Sigmoid colon (tissue), 7 donors: ENCODE results near the gene NPIPA2. TPM values are rescaled to one million over a fixed set of nuclear protein-coding genes. Genes with fewer than 3 reads are reported as not detected.
"Not testable (repeated sequence)": the region's sequence is repeated elsewhere in the genome, so short reads cannot be mapped to it uniquely, and the experiment has no call there.

ENCODE experiments used
- DNase-seq: peaks from one replicate; pipeline ENCODE4 v3.0.0-alpha.2; 2019
- H3K27ac ChIP-seq, 4 donors: fragments of 200-600 bp; sonication (generic); one replicate each; pipeline ENCODE4 v1.5.1; 2016 to 2019; ENCODE audit warnings: mild to moderate bottlenecking in 1 of 4
- H3K27me3 ChIP-seq, 3 donors: fragments of 200-600 bp; sonication (generic); one replicate each; pipeline ENCODE4 v1.5.1; 2019; ENCODE audit warnings: mild to moderate bottlenecking in 1 of 3
- H3K36me3 ChIP-seq, 4 donors: fragments of 200-600 bp; sonication (generic); one replicate each; pipeline ENCODE4 v1.5.1; 2016 to 2019
- H3K4me1 ChIP-seq, 4 donors: fragments of 200-600 bp; sonication (generic); one replicate each; pipeline ENCODE4 v1.5.1; 2017 to 2019
- H3K4me3 ChIP-seq, 4 donors: fragments of 200-600 bp; sonication (generic); one replicate each; pipeline ENCODE4 v1.5.1; 2017 to 2019; ENCODE audit warnings: mild to moderate bottlenecking in 2 of 4, moderate library complexity in 1 of 4
- H3K9me3 ChIP-seq, 4 donors: fragments of 200-600 bp in 3 of 4; sonication (generic) in 3 of 4; one replicate each; pipeline versions ENCODE4 v1.5.1 to v1.6.1; 2013 to 2019
- WGBS, 2 donors: extraction: QIAGEN DNeasy Blood & Tissue Kit; methylation state at CpG; one replicate each; pipeline ENCODE4 v1.1.7; 2013; 5-methylcytosine and 5-hydroxymethylcytosine counted together
- intact Hi-C: fragments of 100-400 bp; cut with DNase I; formaldehyde crosslinking; loops from one replicate; pipeline ENCODE4 v1.15.1; 2023
- polyA plus RNA-seq, 3 donors: library from polyadenylated mRNA; stranded (reverse); fragments of 200-250 nt; gene quantifications; one replicate each; pipeline ENCODE4 v1.2.3, GENCODE V29; 2013
- total RNA-seq, 4 donors: library from RNA; depleted of rRNA; stranded (reverse); fragments of >200 nt; gene quantifications; one replicate each; pipeline ENCODE4 v1.1.0, GENCODE V29; 2016
- donor health status: healthy with polysubstance abuse.
- donor health status: Bipolar disorder and iron deficiency.
- donor health status: healthy.

The NPIPA2 gene
- total RNA-seq (1 to 10 TPM in 2 of 4 donors, under 1 TPM in 1, not detected in 1; 0.71 to 3.8 (median 1.9) TPM), polyA plus RNA-seq (1 to 10 TPM in 1 of 3 donors, under 1 TPM in 1, not detected in 1; 0.98 to 2.3 TPM)

DNA sequence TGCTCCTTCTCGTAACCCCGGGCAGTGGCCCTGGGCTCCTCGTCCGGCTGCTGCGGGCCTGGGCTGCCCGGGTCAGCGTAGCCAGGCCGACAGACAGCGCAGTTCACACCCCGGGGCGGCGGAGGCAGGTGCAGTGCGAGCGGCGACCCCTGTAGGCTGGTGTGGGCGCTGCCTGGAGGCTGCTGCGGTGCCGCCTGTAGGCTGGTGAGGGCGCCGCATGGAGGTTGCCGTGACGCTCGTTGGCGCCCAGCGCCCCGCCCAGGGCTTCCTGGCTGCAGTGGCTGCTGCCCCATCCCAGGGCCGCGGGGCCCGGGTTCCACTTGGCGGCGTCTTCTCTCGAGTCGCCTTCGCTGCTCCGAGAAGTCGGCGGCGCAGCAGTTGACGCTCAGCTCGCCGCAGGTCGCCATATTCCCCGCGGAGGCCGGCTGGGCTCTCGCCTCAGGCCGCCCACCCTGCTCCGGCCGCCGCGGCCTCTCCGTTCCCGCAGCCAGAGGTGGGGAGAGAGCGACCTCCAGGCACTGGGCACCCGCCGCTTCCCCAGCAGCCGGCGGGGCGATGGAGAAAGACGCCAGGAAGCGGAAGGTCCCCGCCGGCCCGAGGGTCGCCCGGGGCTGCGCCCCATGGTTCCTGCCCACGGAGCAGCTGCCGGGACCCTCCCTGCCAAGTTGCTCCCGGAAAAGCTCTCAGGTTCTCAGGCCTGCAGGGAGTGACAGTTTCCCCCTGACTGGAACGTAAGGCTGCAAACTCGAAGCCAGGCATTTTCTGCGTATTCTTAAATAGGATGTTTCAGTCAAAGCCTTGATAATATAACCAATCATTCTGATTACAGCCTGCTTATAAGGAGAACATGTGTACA is at the start of gene NPIPA2:
Gene NPIPA2 (plus strand): TSS at position 261 of the 856 bp plus-strand sequence. CDS start 5,533 bp downstream, outside the sequence.
- DNase-seq, intact Hi-C loops, H3K27ac ChIP-seq, H3K4me3 ChIP-seq, H3K36me3 ChIP-seq, H3K4me1 ChIP-seq, H3K27me3 ChIP-seq, H3K9me3 ChIP-seq: not testable (repeated sequence)
- no CpG with 5 or more reads among the region's 73 CpGs for WGBS, 2 donors

DNA sequence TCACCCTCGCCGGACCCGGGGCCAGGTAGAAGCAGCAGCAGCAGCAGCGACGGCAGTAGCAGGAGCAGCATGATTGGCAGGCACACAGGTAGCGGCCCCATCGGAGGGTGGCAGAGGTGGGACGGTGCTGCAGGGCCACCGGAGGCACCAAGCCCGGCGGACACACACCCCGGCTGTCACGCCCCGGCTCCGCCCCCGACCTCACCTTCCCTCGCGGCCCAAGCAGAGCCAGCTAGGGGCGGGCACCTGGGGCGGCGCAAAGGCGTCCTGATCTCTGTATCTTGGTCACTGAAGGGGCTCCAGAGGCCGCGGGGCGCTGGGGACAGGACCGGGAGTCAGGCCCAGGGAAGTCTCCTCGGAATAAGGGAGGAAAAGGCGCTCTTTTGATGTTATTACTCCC is 48.2 kb upstream of the NPIPA2 start, which contains the start of gene PLA2G10:
Gene PLA2G10 (minus strand): TSS at position 180 of the 400 bp plus-strand sequence. CDS start 79 bp downstream, at position 101.
- H3K36me3 ChIP-seq, H3K4me1 ChIP-seq, H3K4me3 ChIP-seq, DNase-seq, H3K27me3 ChIP-seq, intact Hi-C loops, H3K9me3 ChIP-seq, H3K27ac ChIP-seq: not testable (repeated sequence)
- no CpG with 5 or more reads among the region's 28 CpGs for WGBS, 2 donors

DNA sequence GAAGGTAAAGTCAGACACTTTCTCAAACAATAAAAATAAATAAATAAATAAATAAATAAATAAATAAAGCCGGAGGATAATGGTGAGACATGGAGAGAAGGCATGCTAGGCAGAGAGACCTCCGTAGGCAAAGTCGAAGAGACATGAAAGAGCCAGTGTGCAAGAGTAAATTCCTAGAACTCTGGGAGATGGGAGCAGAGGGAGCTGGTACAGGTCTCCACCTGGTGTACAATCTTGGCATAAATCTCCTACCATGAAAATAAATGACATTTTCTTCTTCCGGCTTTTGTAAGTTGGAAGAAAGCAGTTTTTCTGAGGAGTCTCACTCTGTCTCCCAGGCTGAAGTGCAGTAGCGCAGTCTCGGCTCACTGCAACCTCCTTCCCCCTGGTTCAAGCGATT is 40.5 kb upstream of the NPIPA2 start:
- H3K27me3 ChIP-seq, DNase-seq, H3K36me3 ChIP-seq, H3K27ac ChIP-seq, H3K4me1 ChIP-seq, intact Hi-C loops, H3K4me3 ChIP-seq, H3K9me3 ChIP-seq: not testable (repeated sequence)
- WGBS, 2 donors: 6 to 71% methylated on average over 1 to 2 of the region's 7 CpGs

DNA sequence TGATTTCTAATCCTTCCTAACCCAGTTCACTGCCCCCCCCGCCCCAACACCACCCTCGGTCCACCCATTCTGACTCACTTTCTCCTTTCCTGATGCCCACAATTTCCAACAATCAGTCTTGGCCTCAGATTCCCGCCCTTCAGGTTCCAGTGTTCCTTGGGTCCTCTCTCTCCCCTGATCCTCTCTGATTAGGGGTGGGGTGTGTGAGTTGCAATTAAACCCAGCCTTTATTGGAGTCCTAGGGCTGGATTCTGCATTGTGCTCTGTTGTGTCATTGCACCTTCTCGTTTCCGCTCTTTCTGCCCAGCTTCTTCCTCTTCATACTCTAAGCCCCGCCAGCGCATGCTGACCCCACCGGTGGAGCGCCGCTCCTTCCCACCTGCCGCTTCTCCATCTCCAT is 39.7 kb upstream of the NPIPA2 start:
- H3K9me3 ChIP-seq, H3K27ac ChIP-seq, DNase-seq, intact Hi-C loops, H3K4me3 ChIP-seq, H3K27me3 ChIP-seq, H3K4me1 ChIP-seq, H3K36me3 ChIP-seq: not testable (repeated sequence)
- WGBS, 2 donors: no CpG with 5 or more reads among the region's 11 CpGs

DNA sequence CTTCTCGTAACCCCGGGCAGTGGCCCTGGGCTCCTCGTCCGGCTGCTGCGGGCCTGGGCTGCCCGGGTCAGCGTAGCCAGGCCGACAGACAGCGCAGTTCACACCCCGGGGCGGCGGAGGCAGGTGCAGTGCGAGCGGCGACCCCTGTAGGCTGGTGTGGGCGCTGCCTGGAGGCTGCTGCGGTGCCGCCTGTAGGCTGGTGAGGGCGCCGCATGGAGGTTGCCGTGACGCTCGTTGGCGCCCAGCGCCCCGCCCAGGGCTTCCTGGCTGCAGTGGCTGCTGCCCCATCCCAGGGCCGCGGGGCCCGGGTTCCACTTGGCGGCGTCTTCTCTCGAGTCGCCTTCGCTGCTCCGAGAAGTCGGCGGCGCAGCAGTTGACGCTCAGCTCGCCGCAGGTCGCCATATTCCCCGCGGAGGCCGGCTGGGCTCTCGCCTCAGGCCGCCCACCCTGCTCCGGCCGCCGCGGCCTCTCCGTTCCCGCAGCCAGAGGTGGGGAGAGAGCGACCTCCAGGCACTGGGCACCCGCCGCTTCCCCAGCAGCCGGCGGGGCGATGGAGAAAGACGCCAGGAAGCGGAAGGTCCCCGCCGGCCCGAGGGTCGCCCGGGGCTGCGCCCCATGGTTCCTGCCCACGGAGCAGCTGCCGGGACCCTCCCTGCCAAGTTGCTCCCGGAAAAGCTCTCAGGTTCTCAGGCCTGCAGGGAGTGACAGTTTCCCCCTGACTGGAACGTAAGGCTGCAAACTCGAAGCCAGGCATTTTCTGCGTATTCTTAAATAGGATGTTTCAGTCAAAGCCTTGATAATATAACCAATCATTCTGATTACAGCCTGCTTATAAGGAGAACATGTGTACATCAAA is 38.9 kb upstream of the NPIPA2 start, which contains the start of gene NPIPA3:
Gene NPIPA3 (plus strand): TSS at position 256 of the 856 bp plus-strand sequence. CDS start 5,533 bp downstream, outside the sequence.
- H3K36me3 ChIP-seq, DNase-seq, H3K27me3 ChIP-seq, H3K9me3 ChIP-seq, H3K4me3 ChIP-seq, intact Hi-C loops, H3K27ac ChIP-seq, H3K4me1 ChIP-seq: not testable (repeated sequence)
- WGBS, 2 donors: no CpG with 5 or more reads among the region's 73 CpGs

DNA sequence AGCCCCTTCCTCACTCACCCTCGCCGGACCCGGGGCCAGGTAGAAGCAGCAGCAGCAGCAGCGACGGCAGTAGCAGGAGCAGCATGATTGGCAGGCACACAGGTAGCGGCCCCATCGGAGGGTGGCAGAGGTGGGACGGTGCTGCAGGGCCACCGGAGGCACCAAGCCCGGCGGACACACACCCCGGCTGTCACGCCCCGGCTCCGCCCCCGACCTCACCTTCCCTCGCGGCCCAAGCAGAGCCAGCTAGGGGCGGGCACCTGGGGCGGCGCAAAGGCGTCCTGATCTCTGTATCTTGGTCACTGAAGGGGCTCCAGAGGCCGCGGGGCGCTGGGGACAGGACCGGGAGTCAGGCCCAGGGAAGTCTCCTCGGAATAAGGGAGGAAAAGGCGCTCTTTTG is 9.1 kb upstream of the NPIPA2 start:
- H3K4me3 ChIP-seq, H3K9me3 ChIP-seq, intact Hi-C loops, H3K36me3 ChIP-seq, H3K27me3 ChIP-seq, H3K27ac ChIP-seq, H3K4me1 ChIP-seq, DNase-seq: not testable (repeated sequence)
- no CpG with 5 or more reads among the region's 28 CpGs for WGBS, 2 donors

DNA sequence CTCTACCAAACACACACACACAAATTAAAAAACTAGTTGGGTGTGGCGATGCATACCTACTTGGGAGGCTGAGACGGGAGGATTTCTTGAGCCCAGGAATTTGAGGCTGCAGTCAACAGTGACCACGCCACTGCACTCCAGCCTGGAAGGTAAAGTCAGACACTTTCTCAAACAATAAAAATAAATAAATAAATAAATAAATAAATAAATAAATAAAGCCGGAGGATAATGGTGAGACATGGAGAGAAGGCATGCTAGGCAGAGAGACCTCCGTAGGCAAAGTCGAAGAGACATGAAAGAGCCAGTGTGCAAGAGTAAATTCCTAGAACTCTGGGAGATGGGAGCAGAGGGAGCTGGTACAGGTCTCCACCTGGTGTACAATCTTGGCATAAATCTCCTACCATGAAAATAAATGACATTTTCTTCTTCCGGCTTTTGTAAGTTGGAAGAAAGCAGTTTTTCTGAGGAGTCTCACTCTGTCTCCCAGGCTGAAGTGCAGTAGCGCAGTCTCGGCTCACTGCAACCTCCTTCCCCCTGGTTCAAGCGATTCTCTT is 1.4 kb upstream of the NPIPA2 start:
- H3K36me3 ChIP-seq, H3K27me3 ChIP-seq, H3K27ac ChIP-seq, intact Hi-C loops, H3K9me3 ChIP-seq, DNase-seq, H3K4me1 ChIP-seq, H3K4me3 ChIP-seq: not testable (repeated sequence)
- WGBS, 2 donors: 12 to 54% methylated on average over 1 of the region's 10 CpGs

DNA sequence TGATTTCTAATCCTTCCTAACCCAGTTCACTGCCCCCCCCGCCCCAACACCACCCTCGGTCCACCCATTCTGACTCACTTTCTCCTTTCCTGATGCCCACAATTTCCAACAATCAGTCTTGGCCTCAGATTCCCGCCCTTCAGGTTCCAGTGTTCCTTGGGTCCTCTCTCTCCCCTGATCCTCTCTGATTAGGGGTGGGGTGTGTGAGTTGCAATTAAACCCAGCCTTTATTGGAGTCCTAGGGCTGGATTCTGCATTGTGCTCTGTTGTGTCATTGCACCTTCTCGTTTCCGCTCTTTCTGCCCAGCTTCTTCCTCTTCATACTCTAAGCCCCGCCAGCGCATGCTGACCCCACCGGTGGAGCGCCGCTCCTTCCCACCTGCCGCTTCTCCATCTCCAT is 539 bp upstream of the NPIPA2 start:
- DNase-seq, H3K27ac ChIP-seq, H3K4me3 ChIP-seq, H3K27me3 ChIP-seq, intact Hi-C loops, H3K9me3 ChIP-seq, H3K4me1 ChIP-seq, H3K36me3 ChIP-seq: not testable (repeated sequence)
- no CpG with 5 or more reads among the region's 11 CpGs for WGBS, 2 donors

DNA sequence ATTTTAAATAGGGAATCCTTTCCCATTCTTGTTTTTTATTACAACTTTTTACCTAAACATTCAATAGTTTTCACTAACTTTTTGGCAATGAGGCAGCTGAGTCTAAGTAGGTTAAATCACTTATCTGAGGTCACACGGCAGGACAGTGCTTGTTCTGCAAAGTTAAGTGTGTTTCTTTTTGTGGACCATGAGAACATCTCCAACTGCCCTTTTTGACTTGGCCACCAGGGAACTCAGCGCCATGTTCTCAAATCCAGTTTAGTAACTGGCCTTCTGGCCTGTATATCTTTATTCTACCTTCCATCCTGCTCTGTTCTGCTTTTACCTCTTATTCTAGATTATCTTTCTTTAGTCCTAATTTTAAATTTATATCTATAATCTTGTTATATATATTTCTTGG is 31.3 kb downstream of the NPIPA2 start:
- H3K36me3 ChIP-seq, H3K27ac ChIP-seq, intact Hi-C loops, H3K9me3 ChIP-seq, H3K4me3 ChIP-seq, H3K27me3 ChIP-seq, H3K4me1 ChIP-seq, DNase-seq: not testable (repeated sequence)
- no CpG with 5 or more reads among the region's 2 CpGs for WGBS, 2 donors

DNA sequence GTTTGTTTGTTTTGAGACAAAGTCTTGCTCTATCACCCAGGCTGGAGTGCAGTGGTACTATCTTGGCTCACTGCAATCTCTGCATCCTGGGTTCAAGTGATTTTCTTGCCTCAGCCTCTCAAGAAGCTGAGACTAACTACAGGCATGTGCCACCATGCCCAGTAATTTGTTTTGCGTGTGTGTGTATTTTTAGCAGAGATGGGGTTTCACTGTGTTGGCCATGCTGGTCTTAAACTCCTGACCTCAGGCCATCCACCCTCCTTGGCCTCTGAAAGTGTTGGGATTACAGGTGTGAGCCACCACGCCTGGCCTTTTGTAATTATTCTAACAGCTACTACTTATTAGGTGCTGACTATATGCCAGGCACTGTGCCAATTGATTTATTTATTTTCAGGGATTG is 33.3 kb downstream of the NPIPA2 start:
- DNase-seq, H3K27me3 ChIP-seq, H3K4me3 ChIP-seq, H3K9me3 ChIP-seq, H3K27ac ChIP-seq, H3K4me1 ChIP-seq, H3K36me3 ChIP-seq, intact Hi-C loops: not testable (repeated sequence)
- WGBS, 2 donors: 100% methylated on average over 1 of the region's 2 CpGs

DNA sequence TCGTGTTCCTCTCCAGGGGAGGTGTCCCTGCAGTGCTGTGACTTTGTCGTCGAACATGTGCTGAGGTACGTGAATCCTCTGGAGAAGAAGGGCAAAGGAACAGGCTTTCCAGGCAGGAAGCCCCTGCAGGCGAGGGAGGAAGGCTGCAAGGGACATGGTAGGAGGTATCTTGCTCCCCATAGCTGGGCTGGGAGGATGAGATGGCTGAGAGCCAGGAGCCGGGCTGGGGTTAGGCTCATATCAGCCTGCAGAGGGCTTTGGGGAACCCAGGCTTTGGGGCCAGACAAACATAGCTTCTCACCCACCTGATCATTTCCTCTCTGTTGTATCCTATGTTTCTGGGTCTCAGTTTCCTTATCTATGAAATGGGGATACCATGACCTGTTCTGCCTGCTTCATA is 34.4 kb downstream of the NPIPA2 start:
- WGBS, 2 donors: no CpG with 5 or more reads among the region's 6 CpGs

DNA sequence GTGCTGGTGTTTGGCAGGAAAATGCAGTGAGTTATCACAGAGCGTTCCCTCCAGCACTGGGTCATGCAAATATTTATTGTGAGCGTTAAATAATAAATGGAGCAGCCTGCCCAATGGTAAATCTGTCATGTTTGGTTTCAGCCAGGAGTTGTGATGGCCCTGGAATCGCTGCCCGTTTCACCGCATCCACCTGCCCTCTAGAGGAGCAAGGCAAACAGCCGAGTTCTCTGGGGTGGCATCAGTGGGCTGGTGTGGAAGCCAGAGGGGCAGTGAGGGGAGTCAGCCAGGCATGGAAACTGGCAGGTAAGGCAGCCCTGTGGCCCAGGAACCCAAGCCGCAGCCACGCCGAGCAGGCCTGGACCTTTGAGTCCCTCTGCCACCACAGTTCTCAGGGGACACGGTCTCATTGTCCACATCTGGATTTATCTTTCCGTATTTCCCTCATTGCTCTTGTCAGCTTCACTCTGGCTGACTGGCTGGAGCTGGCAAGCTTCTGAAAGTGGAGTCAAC is 37.1 kb downstream of the NPIPA2 start:
- WGBS, 2 donors: 68 to 70% methylated on average over 10 of the region's 11 CpGs
- H3K9me3 ChIP-seq, H3K4me3 ChIP-seq, DNase-seq, H3K36me3 ChIP-seq, intact Hi-C loops, H3K27ac ChIP-seq, H3K4me1 ChIP-seq, H3K27me3 ChIP-seq: not testable (repeated sequence)

More for the DNA sequence above, 34.4 kb downstream of the NPIPA2 start:
- DNase-seq, H3K27ac ChIP-seq, H3K9me3 ChIP-seq, H3K4me3 ChIP-seq, H3K36me3 ChIP-seq, H3K27me3 ChIP-seq, intact Hi-C loops, H3K4me1 ChIP-seq: not testable (repeated sequence)
